ENCODE data around the gene TTLL1.
A peak's percentile ranks its signal among the peaks of the same experiment; 100 is the strongest.
"Not testable (repeated sequence)": the region's sequence is repeated elsewhere in the genome, so short reads cannot be mapped to it uniquely, and the experiment has no call there.

TTLL1 gene

DNA sequence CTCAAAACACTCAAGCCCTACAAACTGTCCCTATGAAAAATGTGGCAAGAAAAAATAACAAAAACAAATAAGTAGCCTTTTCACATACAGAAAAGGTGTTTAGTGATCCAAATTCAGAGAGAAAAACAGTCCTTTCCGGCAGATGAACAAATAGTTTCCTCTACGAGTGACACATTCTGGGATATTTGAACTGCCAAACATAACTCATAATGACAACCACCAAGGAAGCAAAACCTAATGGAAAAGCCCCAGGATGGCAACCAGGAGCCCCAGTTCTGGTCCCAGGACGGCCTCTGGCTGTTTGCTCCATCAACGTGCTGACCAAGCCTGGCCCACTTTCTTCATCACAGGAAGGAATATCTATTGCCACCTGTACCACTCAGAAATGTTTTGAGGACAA lies 80.3 kb downstream of the TTLL1 start:
- DNase-seq, result no peak

DNA sequence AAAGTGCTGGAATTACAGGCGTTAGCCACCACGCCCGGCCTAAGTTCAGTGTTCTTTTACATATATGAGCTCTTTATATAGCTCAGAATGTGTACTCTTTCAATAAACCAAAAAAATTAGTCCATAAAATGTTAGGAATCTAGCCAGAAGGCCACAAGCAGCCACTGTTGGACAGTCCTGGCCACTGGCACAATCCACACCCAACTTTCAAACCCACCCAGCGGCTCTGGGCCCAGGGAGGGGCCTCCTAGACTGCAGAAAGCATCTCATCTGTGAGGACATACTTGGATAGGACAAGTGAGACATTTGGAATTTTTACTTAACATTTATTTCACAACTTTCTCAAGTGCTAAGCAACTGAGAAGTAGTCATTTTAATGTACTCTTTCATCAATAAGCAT lies 80.7 kb downstream of the TTLL1 start:
- no peak for DNase-seq

DNA sequence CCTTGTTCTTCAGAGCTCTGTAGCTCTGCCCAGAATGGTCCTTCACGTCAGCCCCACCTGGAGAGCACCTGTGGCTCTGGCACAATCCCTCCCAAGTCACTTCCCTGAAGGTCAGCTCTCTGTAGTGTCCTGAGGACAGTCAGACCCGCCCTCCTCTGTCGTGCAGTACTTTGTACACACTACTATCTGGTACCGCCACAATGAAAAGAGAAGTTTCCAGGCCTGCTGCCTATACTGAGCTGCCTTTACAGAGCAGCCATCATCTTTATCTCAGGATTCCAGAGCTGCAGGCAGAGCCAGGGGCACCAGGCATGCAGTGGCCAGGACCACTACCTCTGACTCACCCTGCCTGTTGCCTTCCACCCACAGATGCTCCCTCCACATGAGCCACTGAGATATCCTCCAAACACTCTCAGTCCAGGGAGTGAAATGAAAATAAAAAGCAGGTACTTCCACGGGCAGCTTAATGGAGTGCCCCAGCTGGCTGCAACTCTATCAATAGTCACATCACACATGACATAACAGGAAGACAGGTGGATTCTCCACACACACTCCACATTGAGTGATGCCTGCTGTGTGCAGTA lies 81.6 kb downstream of the TTLL1 start:
- peak; percentile 93 for DNase-seq

DNA sequence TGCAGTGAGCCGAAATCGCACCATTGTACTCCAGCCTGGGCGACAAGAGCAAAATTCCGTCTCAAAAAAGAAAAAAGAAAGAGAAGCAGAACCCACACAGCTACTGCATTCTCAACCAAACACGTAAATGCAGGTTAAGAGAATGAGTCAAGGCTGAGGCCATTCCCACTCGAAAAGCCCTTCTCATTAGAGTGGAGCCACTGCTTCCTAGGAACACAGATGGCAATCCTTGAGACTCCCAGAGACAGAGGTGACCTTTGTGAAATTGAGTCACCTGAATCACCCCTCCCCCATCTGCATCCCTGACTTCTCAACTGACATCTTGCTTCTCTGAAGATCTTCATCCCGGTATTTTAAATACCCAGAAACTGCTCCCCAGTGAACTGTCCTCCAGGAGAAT lies 82.4 kb downstream of the TTLL1 start:
- no peak for DNase-seq

DNA sequence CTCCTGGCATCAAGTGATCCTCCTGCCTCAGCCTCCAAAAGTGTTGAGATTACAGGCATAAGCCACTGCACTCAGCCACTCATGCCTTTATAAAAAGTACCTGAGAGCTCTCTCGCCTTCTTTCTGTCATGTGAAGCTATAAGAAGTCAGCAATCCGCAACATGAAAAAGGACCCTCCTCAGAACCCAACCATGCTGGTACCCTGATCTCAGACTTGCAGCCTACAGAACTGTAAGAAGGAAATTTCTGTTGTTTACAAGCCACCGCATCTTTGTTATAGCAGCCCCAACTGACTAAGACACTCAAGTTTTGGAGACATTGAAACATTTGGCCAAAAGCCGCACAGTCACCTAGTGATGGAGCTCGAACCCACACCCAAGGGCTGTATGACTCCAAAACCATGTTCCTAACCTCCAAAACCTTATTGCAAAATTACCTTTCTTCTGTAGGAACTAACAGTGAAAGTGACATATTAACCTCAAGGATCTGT lies 83.1 kb downstream of the TTLL1 start:
- DNase-seq, result no peak

DNA sequence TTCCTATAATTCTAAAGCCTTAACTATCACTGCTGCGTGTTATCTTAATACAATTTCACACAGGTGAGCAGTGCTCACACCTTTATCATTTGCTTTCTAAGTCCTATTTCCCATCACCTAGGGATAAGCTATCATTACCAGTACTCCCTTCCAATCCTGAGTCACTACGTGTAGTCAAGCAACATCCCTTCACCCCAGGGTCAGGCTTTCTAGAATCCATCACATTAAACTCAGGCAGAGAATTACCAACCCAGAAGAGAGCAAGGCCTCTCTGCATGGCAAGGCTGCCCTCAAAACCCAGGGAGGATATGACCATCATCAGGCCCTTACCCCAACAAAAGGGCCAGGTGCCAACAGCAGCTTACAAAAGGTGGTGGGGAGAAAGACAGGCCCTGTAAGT lies 84.1 kb downstream of the TTLL1 start:
- no peak for DNase-seq

DNA sequence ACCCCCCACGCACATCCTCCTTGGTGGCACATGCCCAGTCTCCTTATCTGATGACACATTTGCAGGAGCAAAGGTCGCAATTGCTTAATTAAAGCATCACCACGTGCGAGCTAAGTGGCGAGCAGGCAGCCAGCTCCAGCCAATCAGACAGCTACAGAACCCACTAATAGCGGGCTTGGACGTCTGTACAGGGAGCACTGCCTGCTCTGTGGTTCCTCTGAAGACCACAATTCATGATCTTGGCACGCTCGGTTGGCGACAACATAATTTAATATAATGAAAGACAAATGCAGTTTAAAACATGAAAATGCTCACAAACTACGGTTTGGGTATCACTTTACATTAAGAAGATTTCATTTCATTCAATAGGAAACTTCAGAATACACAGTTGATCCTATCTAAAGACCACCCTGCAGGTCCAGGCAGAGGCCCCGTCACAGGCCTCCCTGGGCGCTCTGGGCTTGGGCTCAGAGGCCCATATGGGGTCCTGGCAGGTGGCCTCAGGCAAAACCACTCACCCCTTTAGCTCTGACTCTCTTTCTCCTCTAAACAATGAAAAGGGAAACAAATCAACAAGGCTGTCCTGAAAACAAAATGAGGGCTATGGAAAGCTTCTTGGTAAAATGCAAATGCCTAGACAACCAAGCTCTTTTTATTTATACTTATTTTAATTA lies 84.7 kb downstream of the TTLL1 start:
- DNase-seq, result peak; percentile 66

DNA sequence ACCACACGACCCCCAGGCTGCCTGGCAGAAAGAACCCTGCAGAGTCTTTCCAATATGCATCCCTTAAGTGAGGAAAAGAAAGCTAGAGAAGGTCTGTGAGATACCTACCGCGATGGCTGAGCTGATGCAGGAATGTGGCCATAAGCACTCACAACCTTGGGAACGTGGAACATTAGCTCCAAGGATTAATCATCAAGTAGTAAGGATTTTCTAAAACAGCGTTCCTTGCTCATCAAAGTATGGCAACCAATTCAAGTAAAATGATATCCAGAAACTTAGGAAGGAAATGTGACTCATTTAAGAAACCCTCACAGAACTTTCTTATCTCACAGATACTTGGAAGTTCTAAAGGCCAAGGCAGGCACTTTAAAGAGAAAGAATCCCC lies 87.0 kb downstream of the TTLL1 start:
- peak; percentile 47 for DNase-seq

DNA sequence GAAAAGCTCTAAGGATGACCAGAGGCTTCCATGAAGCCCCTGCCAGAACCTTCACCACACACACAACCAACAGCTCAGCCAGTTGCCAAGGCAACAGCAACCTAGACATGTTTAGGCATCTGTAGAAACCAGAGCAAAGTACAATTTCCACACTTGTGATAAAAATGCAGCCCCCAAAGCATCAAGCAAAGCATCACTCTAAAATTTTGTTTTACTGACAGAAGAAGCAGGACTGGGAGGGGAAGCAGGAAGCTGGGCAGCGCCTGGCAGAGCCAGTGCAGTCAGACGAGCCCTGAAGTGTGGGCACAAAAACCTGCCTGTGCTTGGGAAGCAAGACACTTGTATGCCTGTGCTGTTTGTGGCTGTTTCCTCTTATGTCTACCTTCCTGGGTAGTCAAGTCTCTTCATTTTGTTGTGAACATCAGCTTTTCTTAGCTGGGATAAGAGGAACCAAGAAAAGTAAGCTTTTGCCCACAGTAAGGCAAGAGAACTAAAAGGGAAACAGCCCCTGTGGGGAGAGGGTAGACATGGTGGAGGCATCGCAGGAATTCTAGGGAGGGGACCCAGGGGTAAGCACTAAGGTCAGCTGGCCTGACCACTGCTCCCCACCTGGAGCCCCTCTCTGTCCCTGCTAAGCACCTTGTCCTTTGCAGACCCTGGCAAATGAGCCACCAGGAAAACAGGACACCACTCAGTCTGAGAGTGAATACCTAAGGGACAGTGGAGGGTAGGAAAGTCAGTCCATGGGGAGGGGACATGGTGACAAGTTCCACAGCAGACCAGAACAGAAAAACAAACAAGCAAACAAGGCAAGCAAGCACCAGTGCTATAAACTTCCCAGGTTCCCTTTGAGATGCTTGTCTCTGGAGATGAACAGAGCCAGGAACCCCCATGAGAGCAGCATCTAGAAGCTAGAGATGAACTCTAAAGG lies 87.7 kb downstream of the TTLL1 start:
- peak; percentile 12 for DNase-seq

DNA sequence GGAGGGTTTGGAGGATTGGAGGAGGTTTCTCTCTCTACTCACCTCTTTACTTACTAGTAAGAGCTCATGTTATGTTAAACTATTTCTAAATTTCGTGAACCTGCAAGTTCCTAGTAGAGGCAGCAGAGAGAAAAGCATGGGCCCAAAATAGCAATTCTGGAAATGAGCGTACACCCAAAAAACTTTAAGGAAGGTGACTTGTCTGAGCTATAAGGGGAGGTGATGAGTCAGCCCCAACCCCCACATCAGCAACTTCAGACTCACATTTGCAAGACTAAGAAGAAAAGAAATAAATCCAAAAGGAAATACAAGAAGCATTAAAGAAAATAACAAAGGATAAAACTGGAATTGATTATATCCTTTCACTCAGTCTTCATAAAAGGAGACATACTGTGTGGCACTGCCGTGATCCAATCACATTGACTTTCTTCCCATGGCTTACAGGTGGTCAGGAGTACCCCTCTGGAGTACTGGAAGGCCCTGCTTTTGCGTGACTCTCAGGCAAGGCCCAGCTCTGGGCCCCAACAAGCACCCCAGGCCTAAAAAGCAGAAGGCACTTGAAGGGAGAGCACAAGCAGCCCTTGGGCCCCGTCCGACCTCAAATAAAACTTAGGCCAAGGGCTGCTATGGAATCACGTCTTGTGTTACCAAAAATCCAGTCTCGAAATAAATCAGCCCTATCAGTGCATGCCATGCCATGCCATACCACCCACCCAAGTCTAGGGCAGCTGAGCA lies 88.6 kb downstream of the TTLL1 start:
- no peak for DNase-seq

DNA sequence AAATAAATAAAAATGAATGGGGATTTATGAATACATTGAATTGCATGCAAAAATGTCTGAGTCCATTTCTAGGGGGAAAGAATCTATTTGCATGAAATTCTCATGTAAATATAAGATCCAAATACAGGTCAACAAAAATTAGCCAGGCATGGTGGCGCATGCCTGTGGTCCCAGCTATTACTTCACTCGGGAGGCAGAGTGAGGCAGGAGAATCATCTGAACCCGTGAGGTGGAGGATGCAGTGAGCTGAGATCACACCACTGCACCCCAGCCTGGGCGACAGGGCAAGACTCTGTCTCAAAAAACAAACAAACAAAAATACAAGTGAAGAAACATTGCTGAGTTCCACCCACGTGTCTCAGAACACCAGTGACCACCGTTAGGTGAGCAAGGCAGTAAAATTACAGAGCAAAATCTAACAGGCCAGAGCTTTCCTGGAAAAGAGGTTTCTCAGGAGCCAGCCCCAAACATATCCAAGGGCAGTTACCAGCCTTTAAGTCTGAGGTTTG lies 91.6 kb downstream of the TTLL1 start:
- DNase-seq, result no peak

DNA sequence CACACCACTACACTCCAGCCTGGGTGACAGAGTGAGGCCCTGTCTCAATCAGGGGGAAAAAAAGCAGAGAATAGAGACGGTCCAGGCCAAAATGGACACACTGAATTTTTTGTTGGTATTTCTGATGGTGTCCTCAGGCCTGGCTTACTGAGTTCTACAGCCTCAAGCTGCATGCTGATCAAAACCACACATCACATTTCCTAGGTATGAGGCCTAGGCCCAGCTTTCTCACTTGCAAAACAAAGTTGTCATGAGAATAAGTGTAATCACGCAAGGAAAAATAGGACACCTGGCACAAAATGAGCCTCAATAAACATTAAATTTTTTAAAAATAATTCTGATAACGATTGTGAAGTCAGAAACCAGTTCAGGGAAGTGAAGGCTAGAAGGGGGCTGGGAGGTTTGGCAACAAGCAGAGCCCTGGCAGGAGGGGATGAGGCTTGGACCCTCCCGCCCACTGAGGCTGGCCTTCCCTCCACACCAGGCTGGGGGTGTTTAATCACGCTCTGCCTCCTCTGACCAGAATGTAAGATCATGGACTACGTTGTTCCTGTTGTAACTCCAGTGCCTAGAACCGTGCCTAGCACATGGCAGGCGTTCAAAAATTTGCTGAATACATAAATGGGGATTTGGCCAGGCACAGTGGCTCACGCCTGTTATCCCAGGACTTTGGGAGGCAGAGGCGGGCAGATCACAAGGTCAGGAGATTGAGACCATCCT lies 92.4 kb downstream of the TTLL1 start:
- DNase-seq, result no peak

DNA sequence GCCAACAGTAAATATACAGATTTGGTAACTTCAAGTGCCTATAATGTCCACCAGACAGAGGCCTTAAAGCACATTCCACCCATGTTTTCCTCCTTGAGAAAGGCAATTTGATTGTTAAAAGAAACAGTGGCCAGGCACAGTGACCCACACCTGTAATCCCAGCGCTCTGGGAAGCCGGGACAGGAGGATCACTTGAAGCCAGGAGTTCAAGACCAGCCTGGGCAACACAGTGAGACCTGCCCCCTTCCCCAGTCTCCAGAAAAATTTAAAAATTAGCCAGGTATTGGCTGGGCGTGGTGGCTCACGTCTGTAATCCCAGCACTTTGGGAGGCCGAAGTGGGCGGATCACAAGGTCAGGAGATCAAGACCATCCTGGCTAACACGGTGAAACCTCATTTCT lies 93.5 kb downstream of the TTLL1 start:
- DNase-seq, result not testable (repeated sequence)

DNA sequence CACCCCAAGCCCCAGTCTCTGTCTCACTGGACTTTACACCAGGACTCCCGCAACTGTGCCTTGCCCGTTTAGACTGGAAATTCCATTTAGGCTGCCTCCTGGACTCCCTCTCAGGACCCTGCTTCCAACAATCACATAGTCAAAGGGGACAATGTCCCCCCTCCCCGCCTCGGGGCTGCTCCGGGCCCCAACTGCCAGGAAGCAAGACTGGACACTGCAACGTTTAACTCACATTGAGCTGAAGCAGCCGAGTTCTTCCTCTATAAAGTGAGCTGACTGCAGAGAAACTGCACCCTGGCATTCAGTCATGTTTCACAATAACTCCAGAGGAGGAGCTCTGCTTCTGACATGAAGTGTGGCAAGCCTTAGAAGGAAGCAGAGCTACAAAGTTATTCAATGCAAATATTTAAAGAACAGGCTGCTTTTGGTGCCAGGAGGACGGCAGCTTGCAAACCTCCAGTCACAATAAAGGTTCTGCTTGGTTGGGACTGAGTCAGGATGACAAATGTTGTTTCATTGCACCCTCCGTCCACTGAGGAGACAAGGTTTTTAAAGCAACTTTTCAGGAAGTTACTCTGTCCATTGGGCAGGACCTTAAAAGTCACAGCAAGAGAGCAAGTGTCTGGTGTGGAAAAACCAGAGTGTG lies 94.2 kb downstream of the TTLL1 start:
- peak; percentile 17 for DNase-seq

DNA sequence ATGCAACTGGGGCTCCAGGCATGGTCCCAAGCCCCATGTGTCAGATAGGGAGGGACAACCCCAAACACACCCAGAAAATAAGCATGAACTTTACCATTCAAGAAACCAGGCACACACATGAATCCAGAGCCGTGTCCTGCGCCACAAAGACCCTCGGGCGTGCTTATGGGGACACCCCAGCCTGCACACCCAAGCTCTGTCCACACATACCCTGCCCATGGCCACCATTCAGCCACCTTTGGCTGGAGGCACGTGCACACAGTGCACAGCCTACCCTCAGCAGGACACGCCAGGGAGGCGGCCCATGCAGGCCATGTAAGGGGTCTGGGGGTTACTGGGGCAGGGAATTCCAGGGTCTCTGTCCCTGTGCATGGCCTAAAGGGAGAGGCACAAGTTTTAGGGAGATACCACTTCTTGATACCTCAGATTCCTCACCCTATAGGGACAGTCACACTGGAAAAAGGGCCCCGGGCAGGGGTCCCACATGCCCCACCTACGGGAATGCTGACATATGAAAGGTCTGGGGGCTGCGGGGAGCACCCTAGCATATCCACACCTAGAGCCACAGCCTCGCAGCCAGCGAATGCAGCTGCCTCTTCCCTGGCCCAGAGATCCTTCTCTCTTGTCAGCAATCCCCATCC lies 94.8 kb downstream of the TTLL1 start:
- DNase-seq, result no peak

DNA sequence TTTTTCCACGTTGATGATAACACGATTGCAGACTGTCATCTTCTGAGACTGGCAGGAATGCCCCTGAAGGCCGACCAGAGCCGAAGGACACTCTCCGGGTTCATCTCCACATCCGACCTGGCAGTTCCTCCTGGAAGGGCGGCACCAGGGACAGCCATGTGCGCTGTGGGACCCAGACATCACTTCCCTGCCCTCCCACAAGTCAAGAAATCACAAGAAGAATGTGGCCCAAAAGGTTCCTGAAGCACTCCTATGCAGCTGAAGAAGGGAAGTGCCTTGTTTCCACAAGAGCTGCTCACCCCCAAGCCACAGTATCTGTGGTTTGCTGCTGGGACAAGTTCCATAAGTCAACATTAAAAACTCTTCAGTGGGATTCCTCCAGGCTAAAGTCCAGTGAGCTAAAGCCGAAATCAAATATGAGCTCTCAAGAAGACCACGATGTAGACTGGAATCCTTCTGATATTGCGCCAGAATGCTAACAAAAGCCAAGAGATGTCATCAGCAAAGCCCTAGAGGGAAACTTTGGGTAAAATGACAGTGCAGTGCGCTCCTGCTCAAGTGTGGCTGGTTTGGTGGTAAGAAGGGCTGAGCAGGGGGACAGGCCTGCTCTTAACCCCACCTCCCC lies 95.4 kb downstream of the TTLL1 start:
- no peak for DNase-seq

DNA sequence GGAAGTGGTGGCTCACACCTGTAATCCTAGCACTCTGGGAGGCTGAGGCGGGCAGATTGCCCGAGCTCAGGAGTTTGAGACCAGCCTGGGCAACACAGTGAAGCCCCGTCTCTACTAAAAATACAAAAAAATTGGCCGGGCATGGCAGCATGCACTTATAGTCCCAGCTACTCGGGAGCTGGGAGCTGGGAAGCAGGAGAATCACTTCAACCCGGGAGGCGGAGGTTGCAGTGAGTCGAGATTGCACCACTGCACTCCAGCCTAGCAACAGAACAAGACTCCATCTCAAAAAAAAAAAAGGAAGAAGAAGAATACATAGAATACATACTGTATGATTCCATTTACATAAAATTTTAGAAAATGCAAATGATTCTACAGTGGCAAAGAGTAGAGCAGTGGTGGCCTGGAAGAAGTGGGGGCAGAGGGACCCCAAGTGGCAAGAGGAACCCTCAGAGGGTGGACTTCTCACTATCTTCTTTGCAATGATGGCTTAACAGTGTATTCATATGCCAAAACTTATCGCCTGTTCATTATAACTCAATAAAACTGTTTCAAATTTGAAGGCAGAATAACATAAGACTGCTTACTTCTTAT lies 96.2 kb downstream of the TTLL1 start:
- no peak for DNase-seq

DNA sequence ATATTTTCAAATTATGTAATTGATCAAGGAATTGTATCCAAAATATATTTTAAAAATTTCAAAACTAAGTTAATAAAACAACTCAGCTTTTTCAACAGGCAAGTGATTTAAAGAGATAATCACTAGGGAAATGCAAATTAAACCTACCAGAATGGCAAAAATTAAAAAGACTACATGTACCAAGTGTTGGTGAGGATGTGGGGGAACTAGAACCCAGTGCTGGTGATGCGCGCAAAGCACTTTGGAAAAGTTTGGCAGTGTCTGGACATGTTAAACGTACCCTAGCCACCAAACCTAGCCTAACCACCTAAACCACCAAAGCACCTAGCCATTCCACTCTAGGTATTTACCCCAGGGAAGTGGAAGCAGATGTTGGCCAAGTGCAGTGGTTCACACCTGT lies 97.1 kb downstream of the TTLL1 start:
- DNase-seq, result no peak

DNA sequence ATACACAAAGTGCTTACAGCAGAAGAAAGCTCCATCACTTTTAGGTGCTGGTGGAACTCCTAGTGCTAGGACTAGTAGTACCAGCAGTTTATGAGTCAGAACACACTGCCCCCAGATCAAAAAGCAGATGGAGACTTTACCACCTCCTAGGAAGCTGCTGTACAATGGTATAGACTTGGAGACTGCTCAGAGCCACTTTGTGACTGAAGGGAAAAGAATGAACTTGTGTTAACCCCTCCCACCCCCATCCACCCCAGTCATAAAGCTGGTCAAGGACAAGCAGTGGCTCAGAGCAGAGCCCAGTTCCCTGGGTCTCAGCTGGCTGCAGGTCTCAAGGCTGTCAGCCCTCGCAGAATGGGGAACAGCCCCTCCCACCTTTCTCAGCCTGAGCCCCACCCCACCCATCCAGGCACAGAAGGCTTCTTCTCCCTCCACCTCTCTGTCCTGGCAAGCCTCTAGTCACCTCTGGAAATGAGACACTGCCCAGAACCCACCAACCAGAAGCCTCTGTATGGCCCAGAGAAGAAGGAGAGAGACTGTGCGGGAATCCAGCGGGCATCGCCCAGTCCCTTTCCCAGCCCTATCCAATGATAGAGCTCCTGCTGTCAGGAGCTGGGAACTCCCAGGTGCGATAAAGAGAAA lies 98.1 kb downstream of the TTLL1 start:
- no peak for DNase-seq
